Rectal smooth muscle tissue (tissue), 1 donor: ENCODE measurements around the gene UBD.
A peak's percentile ranks its signal among the peaks of the same experiment; 100 is the strongest.

Experiments
- H3K27ac ChIP-seq: one replicate; pipeline ENCODE4 v1.7.0; 2013; ENCODE audit warnings: low read depth, low read length, inconsistent platforms
- H3K27me3 ChIP-seq: one replicate; pipeline ENCODE4 v1.7.0; 2013; ENCODE audit warnings: low read length; ENCODE audit not compliant: control insufficient read depth, insufficient read depth
- H3K36me3 ChIP-seq: one replicate; pipeline ENCODE4 v1.7.0; 2013; ENCODE audit warnings: low read length; ENCODE audit not compliant: control insufficient read depth, insufficient read depth
- H3K4me1 ChIP-seq: one replicate; pipeline ENCODE4 v1.7.0; 2013; ENCODE audit warnings: low read length; ENCODE audit not compliant: control insufficient read depth, insufficient read depth
- H3K4me3 ChIP-seq: one replicate; pipeline ENCODE4 v1.7.0; 2013; ENCODE audit warnings: low read length
- H3K9ac ChIP-seq: one replicate; pipeline ENCODE4 v1.7.0; 2013; ENCODE audit warnings: low read length

UBD gene

DNA sequence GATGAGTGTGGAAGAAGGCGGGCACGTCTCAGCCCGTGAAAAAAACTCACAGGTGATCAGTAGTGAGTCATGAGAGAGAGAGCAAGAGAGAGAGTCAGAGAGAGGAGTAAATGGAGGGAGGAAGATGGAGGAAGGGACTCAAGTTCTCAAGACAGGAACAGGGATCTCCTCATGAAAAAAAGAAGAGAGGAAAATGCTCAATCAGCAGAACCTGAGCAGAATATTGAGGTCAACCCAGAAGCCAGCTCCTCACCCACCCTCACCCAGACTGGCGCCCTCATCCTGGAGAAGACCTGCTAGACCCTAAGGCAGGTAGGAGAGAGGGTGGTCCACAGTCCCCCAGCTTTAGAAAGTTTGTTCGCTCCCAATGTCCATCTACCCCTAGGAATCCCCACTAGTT is 4.8 kb downstream of the UBD start:
- H3K27me3 ChIP-seq = peaks cover 9% of the 10 kb centered on the region
- H3K27ac ChIP-seq = no peak overlapping the region

GRCh38 chr6:29553268-29554057 is 6.1 kb downstream of the UBD start:
- H3K4me1 ChIP-seq = no peaks in the 10 kb centered on the region
- peaks cover 9% of the 10 kb centered on the region for H3K27me3 ChIP-seq
- peak overlapping the region; percentile 62 for H3K4me3 ChIP-seq
- no peak overlapping the region for H3K27ac ChIP-seq
- H3K36me3 ChIP-seq = no peaks in the 10 kb centered on the region
- no peak overlapping the region for H3K9ac ChIP-seq

More for the DNA sequence above, 4.8 kb downstream of the UBD start:
- Histone ChIP-seq H3K36me3 (no peaks in the 10 kb centered on the region), H3K9ac (no peak overlapping the region), H3K4me3 (no peak overlapping the region), H3K4me1 (no peaks in the 10 kb centered on the region)

- H3K4me3 ChIP-seq = peak overlapping the region; percentile 62
- no peaks in the 10 kb centered on the region for H3K4me1 ChIP-seq
- no peak overlapping the region for H3K9ac ChIP-seq
- peaks cover 9% of the 10 kb centered on the region for H3K27me3 ChIP-seq
- no peaks in the 10 kb centered on the region for H3K36me3 ChIP-seq
- H3K27ac ChIP-seq = no peak overlapping the region
These were observed 7.0 kb downstream of the UBD start for GRCh38 chr6:29552512-29553051.

- Histone ChIP-seq H3K9ac (no peak overlapping the region), H3K4me1 (no peaks in the 10 kb centered on the region), H3K27me3 (no peaks in the 10 kb centered on the region), H3K4me3 (no peak overlapping the region), H3K27ac (no peak overlapping the region), H3K36me3 (no peaks in the 10 kb centered on the region)
These were observed 12.0 kb downstream of the UBD start for GRCh38 chr6:29547573-29547972.

DNA sequence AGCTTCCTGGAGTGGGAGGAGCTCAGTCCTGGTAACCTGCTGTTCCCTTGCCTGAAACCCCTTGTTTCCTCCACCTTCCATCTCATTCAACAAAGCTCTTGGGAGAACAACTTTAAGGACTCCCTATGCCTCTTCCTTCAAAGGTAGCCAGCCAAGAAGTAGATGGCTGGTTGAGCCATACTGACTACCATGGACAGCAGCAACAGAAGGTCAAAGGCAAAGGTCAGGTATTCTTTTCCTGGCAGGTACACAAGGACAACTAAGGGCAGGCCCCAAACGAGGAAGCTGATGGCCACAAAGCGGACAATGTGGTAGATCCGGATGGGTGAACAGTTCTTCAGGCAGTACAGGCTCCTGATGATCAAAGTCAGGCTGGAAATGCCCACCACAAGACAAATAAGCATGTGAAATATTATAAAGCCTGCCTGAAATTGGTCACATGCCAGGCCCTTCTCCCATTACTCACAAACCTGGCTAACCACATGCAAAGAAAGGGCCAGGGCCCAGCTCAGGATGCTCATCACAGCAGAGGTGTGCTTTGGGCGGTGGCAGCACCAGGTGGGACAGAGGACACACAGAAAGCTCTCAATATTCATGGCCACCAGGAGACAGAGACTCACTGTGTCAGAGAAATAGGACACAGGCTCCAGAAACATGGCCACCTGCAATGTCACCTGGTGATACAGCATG is 21.7 kb downstream of the UBD start:
- Histone ChIP-seq H3K4me1 (no peaks in the 10 kb centered on the region), H3K36me3 (no peaks in the 10 kb centered on the region), H3K9ac (no peak overlapping the region), H3K27me3 (no peaks in the 10 kb centered on the region), H3K27ac (no peak overlapping the region), H3K4me3 (no peak overlapping the region)

DNA sequence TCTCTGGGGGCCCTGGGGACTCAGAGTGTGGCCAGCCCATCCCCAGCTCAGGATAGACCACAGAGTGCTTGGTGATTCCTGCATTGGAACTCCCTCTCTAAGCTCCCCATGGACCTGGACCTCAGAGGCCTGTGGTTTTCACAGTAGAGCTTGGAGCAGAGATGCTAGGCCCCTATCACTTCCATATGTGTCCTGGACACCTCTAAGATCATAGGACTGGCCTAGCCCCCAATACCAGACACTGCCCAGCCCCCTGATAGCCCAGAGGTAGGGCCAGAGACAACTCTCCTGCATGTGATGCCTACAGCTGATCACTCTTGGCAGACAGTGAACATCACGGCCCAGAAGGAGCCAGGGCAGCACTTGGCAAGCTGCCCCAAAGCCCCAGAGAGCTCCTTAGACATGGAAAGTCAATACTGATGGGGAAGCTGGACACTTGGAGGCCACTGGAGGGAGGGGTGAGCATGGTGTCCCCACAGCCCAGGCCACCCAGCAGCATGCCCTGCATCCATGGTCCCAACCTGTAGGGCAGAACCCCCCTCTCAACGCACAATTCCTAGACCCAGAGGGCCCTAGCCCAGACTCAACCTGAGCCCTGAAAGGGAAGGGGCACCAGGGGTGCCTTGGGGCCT is 27.1 kb downstream of the UBD start:
- no peaks in the 10 kb centered on the region for H3K36me3 ChIP-seq
- H3K4me3 ChIP-seq = no peak overlapping the region
- no peaks in the 10 kb centered on the region for H3K4me1 ChIP-seq
- H3K27ac ChIP-seq = no peak overlapping the region
- no peak overlapping the region for H3K9ac ChIP-seq
- H3K27me3 ChIP-seq = peaks cover 2% of the 10 kb centered on the region

DNA sequence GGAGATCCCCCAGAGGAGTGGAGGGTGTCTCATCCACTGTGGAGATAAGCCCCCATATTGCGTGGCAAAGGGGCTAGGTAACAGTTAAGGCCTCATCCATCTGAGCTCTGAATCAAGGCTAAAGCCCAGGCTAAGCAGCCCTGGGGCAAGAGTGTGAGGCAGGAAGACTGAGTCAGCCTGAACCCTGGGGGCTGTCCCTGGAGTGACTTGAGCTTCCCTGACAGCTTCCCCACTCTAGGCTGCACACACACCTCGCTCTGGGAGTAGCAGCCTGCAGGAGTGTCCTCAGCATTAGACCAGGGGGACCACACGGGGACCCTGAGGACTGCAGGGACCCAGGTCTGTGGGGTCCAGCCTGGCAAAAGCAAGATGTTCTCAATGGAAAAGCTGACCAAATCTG is 27.9 kb downstream of the UBD start:
- Histone ChIP-seq H3K27me3 (peaks cover 2% of the 10 kb centered on the region), H3K4me1 (no peaks in the 10 kb centered on the region), H3K9ac (no peak overlapping the region), H3K36me3 (no peaks in the 10 kb centered on the region), H3K27ac (no peak overlapping the region), H3K4me3 (no peak overlapping the region)

GRCh38 chr6:29530671-29531310 is 28.7 kb downstream of the UBD start:
- Histone ChIP-seq H3K36me3 (no peaks in the 10 kb centered on the region), H3K27ac (no peak overlapping the region), H3K9ac (no peak overlapping the region), H3K4me1 (no peaks in the 10 kb centered on the region), H3K4me3 (no peak overlapping the region), H3K27me3 (peaks cover 2% of the 10 kb centered on the region)

- Histone ChIP-seq H3K27ac (no peak overlapping the region), H3K9ac (no peak overlapping the region), H3K4me1 (no peaks in the 10 kb centered on the region), H3K27me3 (peaks cover 2% of the 10 kb centered on the region), H3K36me3 (no peaks in the 10 kb centered on the region), H3K4me3 (no peak overlapping the region)
These were observed 29.6 kb downstream of the UBD start for GRCh38 chr6:29529956-29530355.

GRCh38 chr6:29528988-29529560 is 30.5 kb downstream of the UBD start:
- H3K9ac ChIP-seq = no peak overlapping the region
- no peaks in the 10 kb centered on the region for H3K4me1 ChIP-seq
- H3K27me3 ChIP-seq = peaks cover 2% of the 10 kb centered on the region

GRCh38 chr6:29528300-29528931 is 31.1 kb downstream of the UBD start:
- Histone ChIP-seq H3K36me3 (no peaks in the 10 kb centered on the region), H3K27me3 (peaks cover 2% of the 10 kb centered on the region), H3K27ac (no peak overlapping the region)

More at GRCh38 chr6:29528988-29529560, 30.5 kb downstream of the UBD start:
- Histone ChIP-seq H3K4me3 (no peak overlapping the region), H3K27ac (no peak overlapping the region), H3K36me3 (no peaks in the 10 kb centered on the region)

More at GRCh38 chr6:29528300-29528931, 31.1 kb downstream of the UBD start:
- Histone ChIP-seq H3K4me3 (no peak overlapping the region), H3K9ac (no peak overlapping the region), H3K4me1 (no peaks in the 10 kb centered on the region)
